ENCODE measurements around the gene TAS2R9. TPM values are rescaled to one million over a fixed set of nuclear protein-coding genes. Genes with fewer than 3 reads are reported as not detected.

Gene TAS2R9
- total RNA-seq, 1 experiment from 2014 or later = not detected

- Histone ChIP-seq H2AFZ (ENCODE audit: low read depth, low read length, poor library complexity, severe bottlenecking) (no peak within 1 kb of the TSS), H4K20me1 (ENCODE audit: insufficient read depth) (no peaks in the 10 kb centered on the region), H3K27ac (ENCODE audit: low read depth, low read length) (no peak within 1 kb of the TSS), H3K27me3 (ENCODE audit: insufficient read depth, low read length) (no peaks in the 10 kb centered on the region), H3K4me2 (ENCODE audit: low read length) (no peak within 1 kb of the TSS), H3K9me2 (ENCODE audit: insufficient read depth) (no peaks in the 10 kb centered on the region), H3K9ac (ENCODE audit: low read length) (no peak within 1 kb of the TSS), H3K4me1 (ENCODE audit: control insufficient read depth in 1 of 2, insufficient read depth in 2 of 2, low read length in 2 of 2) (no peaks in the 10 kb centered on the region), H3K4me3 (replicated peaks in 1 of 2; ENCODE audit: low read depth in 1 of 2, low read length in 2 of 2) (no peak within 1 kb of the TSS), H3K36me3 (ENCODE audit: control insufficient read depth in 1 of 2, insufficient read depth in 2 of 2, low read length in 2 of 2) (no peaks in the 10 kb centered on the region), H3K9me3 (ENCODE audit: control insufficient read depth in 1 of 2, insufficient read depth in 1 of 2, low read depth in 1 of 2, low read length in 2 of 2) (no peaks in the 10 kb centered on the region), H3K79me2 (ENCODE audit: insufficient read depth, low read length) (no peaks in the 10 kb centered on the region)
- ChIA-PET POLR2A (no interaction called here), RAD21 (ENCODE audit: low non-redundant PET in 1 of 2, low total read pairs in 2 of 2, uncharacterized antibody in 2 of 2, unreplicated experiment in 2 of 2) (no interaction called here), CTCF (no interaction called here)
- no TSS peak for BruUV-seq (replicated peaks)
- intact Hi-C loops (cut with micrococcal nuclease) = no loop called here
- DNase-seq (ENCODE audit: low read depth, low spot score) (no peak), ATAC-seq (no peak)
- TF ChIP-seq ZFX (IDR thresholded peaks at IDR 0.05) (no peak), SP1 (IDR thresholded peaks at IDR 0.05; ENCODE audit: low read depth) (no peak), SRF (IDR thresholded peaks at IDR 0.05; ENCODE audit: low read depth) (no peak), ATF3 (IDR thresholded peaks at IDR 0.05) (no peak), ZBTB33 (IDR thresholded peaks at IDR 0.05; ENCODE audit: extremely low read depth, insufficient replicate concordance, low read length) (no peak), POLR2A (IDR thresholded peaks at IDR 0.05; ENCODE audit: borderline replicate concordance, extremely low read depth, insufficient read depth, insufficient read length) (no peak), REST (IDR thresholded peaks at IDR 0.05; ENCODE audit: low read depth) (no peak), RAD21 (IDR thresholded peaks at IDR 0.05; ENCODE audit: low read depth) (no peak)
Observed at GRCh38 chr12:10802587-10802986, 7.4 kb downstream of the TAS2R9 start, which contains the start of gene TAS2R7. Gene TAS2R7, minus strand, starts transcription at chr12:10802627. Its CDS starts 57 bp downstream, at chr12:10802570.
